Fibroblast of skin of abdomen (primary cell): ENCODE data around the gene LYPD8.

Experiments used
- DNase-seq: peaks from one replicate; pipeline ENCODE4 v3.0.0-alpha.2; 2013

Gene LYPD8

GRCh38 chr1:248757784-248758195, 2.2 kb upstream of the LYPD8 start:
- no peak for DNase-seq

- DNase-seq: no peak
Measured at GRCh38 chr1:248756636-248757035, 1.1 kb upstream of the LYPD8 start.

GRCh38 chr1:248756151-248756550, 592 bp upstream of the LYPD8 start:
- DNase-seq: no peak

- DNase-seq: no peak
Measured at GRCh38 chr1:248753708-248754280, 1.8 kb downstream of the LYPD8 start.

GRCh38 chr1:248753029-248753594, 2.4 kb downstream of the LYPD8 start:
- DNase-seq: no peak

- DNase-seq: no peak
Measured at GRCh38 chr1:248752161-248753028, 3.2 kb downstream of the LYPD8 start.

- DNase-seq: no peak
Measured at GRCh38 chr1:248751635-248752034, 3.9 kb downstream of the LYPD8 start.

GRCh38 chr1:248751142-248751541, 4.4 kb downstream of the LYPD8 start:
- DNase-seq: no peak

GRCh38 chr1:248750496-248750895, 5.1 kb downstream of the LYPD8 start:
- DNase-seq: no peak

- no peak for DNase-seq
Measured at GRCh38 chr1:248748211-248748610, 7.3 kb downstream of the LYPD8 start.

GRCh38 chr1:248740876-248741275, 14.7 kb downstream of the LYPD8 start:
- no peak for DNase-seq

GRCh38 chr1:248739572-248740205, 15.9 kb downstream of the LYPD8 start:
- no peak for DNase-seq

GRCh38 chr1:248737457-248737856, 18.1 kb downstream of the LYPD8 start:
- no peak for DNase-seq

GRCh38 chr1:248736977-248737376, 18.6 kb downstream of the LYPD8 start:
- DNase-seq: no peak

- no peak for DNase-seq
Measured at GRCh38 chr1:248733566-248733965, 22.0 kb downstream of the LYPD8 start.

GRCh38 chr1:248730507-248731335, 24.8 kb downstream of the LYPD8 start:
- no peak for DNase-seq

- no peak for DNase-seq
Measured at GRCh38 chr1:248714248-248714647, 41.3 kb downstream of the LYPD8 start.

- no peak for DNase-seq
Measured at GRCh38 chr1:248710305-248710900, 45.2 kb downstream of the LYPD8 start.

- DNase-seq: no peak
Measured at GRCh38 chr1:248704606-248705005, 51.0 kb downstream of the LYPD8 start.

- no peak for DNase-seq
Measured at GRCh38 chr1:248703674-248704073, 51.9 kb downstream of the LYPD8 start.

GRCh38 chr1:248702714-248703113, 52.8 kb downstream of the LYPD8 start, which contains the start of gene OR14I1:
Gene OR14I1 (minus strand): TSS chr1:248702766.
- DNase-seq: no peak

- no peak for DNase-seq
Measured at GRCh38 chr1:248699099-248699498, 56.5 kb downstream of the LYPD8 start.
